HG02678 (cell line): ENCODE data around the gene SPATA12.

Experiments
- ATAC-seq: cut with Tn5 transposase; IDR thresholded peaks from one replicate; pipeline ENCODE4 v1.9.1; 2021; ENCODE audit warnings: mild to moderate bottlenecking, moderate library complexity; ENCODE audit not compliant: unreplicated experiment

SPATA12 gene

GRCh38 chr3:57110798-57111197 lies 50.3 kb downstream of the SPATA12 start:
- ATAC-seq: no peak

GRCh38 chr3:57112206-57112605 lies 51.7 kb downstream of the SPATA12 start:
- ATAC-seq: no peak

- ATAC-seq: no peak
These were observed 56.0 kb downstream of the SPATA12 start for GRCh38 chr3:57116501-57116900.

GRCh38 chr3:57118254-57118653 lies 57.8 kb downstream of the SPATA12 start:
- ATAC-seq: no peak

- ATAC-seq: no peak
These were observed 59.6 kb downstream of the SPATA12 start for GRCh38 chr3:57120040-57120439.

- ATAC-seq: no peak
These were observed 60.1 kb downstream of the SPATA12 start for GRCh38 chr3:57120451-57121174.
